Thymus (tissue), 11 donors: ENCODE measurements around the gene FDX1. TPM values are rescaled to one million over a fixed set of nuclear protein-coding genes. Genes with fewer than 3 reads are reported as not detected.
A peak's percentile ranks its signal among the peaks of the same experiment; 100 is the strongest.

Experiments
- DNase-seq, 9 donors: peaks; one replicate each; pipeline ENCODE4 v3.0.0-alpha.2; 2013; ENCODE audit warnings: low spot score in 9 of 9, low read depth in 6 of 9, missing footprints in 1 of 9
- H3K27ac ChIP-seq, 2 donors: one replicate each; pipeline ENCODE4 v1.5.1; 2013; ENCODE audit warnings: control low read depth in 1 of 2, low read depth in 1 of 2, low read length in 1 of 2, mild to moderate bottlenecking in 1 of 2, moderate library complexity in 1 of 2
- H3K27me3 ChIP-seq, 2 donors: one replicate each; pipeline ENCODE4 v1.5.1; 2013; ENCODE audit warnings: low read length in 1 of 2; ENCODE audit not compliant: control insufficient read depth in 2 of 2, insufficient read depth in 1 of 2
- H3K36me3 ChIP-seq, 2 donors: one replicate each; pipeline ENCODE4 v1.5.1; 2013; ENCODE audit warnings: low read length in 1 of 2, mild to moderate bottlenecking in 1 of 2, moderate library complexity in 1 of 2; ENCODE audit not compliant: control insufficient read depth in 2 of 2, insufficient read depth in 2 of 2
- H3K4me1 ChIP-seq, 2 donors: one replicate each; pipeline ENCODE4 v1.5.1; 2013; ENCODE audit warnings: low read length in 2 of 2; ENCODE audit not compliant: control insufficient read depth in 2 of 2, insufficient read depth in 2 of 2
- H3K4me3 ChIP-seq, 2 donors: one replicate each; pipeline ENCODE4 v1.5.1; 2013; ENCODE audit warnings: low read length in 2 of 2, control low read depth in 1 of 2, mild to moderate bottlenecking in 1 of 2
- H3K9me3 ChIP-seq, 2 donors: one replicate each; pipeline ENCODE4 v1.5.1; 2013; ENCODE audit warnings: low read length in 1 of 2, mild to moderate bottlenecking in 1 of 2; ENCODE audit not compliant: control insufficient read depth in 2 of 2, insufficient read depth in 1 of 2
- WGBS: extraction: QIAGEN DNeasy Blood & Tissue Kit; methylation state at CpG from one replicate; pipeline ENCODE4 v1.1.7; 2013; 5-methylcytosine and 5-hydroxymethylcytosine counted together
- polyA plus RNA-seq: library from polyadenylated mRNA; stranded (reverse); fragments of 200-250 nt; gene quantifications from one replicate; pipeline ENCODE4 v1.2.3, GENCODE V29; 2013
- total RNA-seq: library from RNA; stranded (reverse); fragments of 120-200 nt; gene quantifications from one replicate; pipeline ENCODE4 v1.2.4, GENCODE V29; 2013
- donor health status: healthy.

The FDX1 gene
- total and polyA plus RNA-seq, 2 donors = 13.7 to 23.9 TPM

DNA sequence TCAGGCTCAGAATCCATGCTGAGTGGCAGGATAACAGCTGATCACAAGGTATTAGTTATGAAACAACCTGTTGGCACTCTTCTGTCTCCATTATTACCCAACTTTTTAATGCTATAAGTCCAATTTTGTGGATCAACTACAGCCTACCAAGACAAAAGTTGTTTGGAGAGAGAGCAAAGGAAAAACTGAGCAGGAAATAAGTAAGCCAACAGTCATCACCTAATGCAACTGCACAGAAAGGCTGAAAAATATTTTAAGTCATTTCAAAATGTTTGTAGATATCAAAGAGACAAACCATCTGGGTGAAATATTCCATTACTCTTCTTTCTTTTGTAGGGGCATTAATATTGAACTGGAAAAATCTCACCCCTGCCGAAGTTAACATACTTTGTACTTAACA lies 41.6 kb downstream of the FDX1 start:
- no peaks in the 10 kb centered on the region for H3K9me3 ChIP-seq
- WGBS = 98% methylated on average over 1 of the region's 1 CpG
- H3K36me3 ChIP-seq = peaks cover 0 to 2% of the 10 kb centered on the region in 2 donors
- no peak overlapping the region for H3K4me3 ChIP-seq
- no peaks in the 10 kb centered on the region for H3K4me1 ChIP-seq
- H3K27ac ChIP-seq = no peak overlapping the region
- no peak for DNase-seq
- no peaks in the 10 kb centered on the region for H3K27me3 ChIP-seq

- H3K4me1 ChIP-seq = no peaks in the 10 kb centered on the region
- 98% methylated on average over 1 of the region's 1 CpG for WGBS
- no peak for DNase-seq
Measured at GRCh38 chr11:110472858-110473257, 43.1 kb downstream of the FDX1 start.

DNA sequence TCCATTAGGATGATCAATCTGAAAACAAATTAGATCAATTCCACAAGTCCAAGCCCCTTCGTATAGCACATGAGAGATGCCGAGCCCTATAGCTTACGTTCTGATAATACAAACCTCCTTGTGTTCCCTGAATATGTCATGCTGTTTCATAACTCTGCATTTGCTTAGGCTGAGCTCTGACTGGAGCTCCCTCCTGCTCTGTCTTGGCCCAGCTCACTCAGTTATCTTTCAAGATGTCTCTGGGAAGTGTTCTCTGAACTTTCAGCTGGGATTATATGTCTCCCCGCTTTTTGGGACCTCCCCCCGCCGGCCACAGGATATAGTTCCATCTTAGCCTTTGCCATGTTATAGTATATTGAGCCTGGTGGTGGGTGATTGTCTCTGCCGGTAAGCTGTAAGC lies 44.0 kb downstream of the FDX1 start:
- no peaks in the 10 kb centered on the region for H3K27me3 ChIP-seq
- no peaks in the 10 kb centered on the region for H3K4me1 ChIP-seq
- no peak overlapping the region for H3K4me3 ChIP-seq
- DNase-seq = no peak
- no peaks in the 10 kb centered on the region for H3K36me3 ChIP-seq
- no peak overlapping the region for H3K27ac ChIP-seq
- 95% methylated on average over 7 of the region's 7 CpGs for WGBS
- no peaks in the 10 kb centered on the region for H3K9me3 ChIP-seq

More at GRCh38 chr11:110472858-110473257, 43.1 kb downstream of the FDX1 start:
- no peak overlapping the region for H3K4me3 ChIP-seq
- no peaks in the 10 kb centered on the region for H3K27me3 ChIP-seq
- no peaks in the 10 kb centered on the region for H3K36me3 ChIP-seq
- H3K27ac ChIP-seq = no peak overlapping the region
- H3K9me3 ChIP-seq = no peaks in the 10 kb centered on the region

- Histone ChIP-seq H3K9me3 (no peaks in the 10 kb centered on the region), H3K4me1 (no peaks in the 10 kb centered on the region), H3K27ac (no peak overlapping the region), H3K4me3 (no peak overlapping the region), H3K36me3 (no peaks in the 10 kb centered on the region), H3K27me3 (no peaks in the 10 kb centered on the region)
- WGBS = 92% methylated on average over 1 of the region's 1 CpG
- DNase-seq = no peak
Measured at GRCh38 chr11:110474578-110474977, 44.8 kb downstream of the FDX1 start.

GRCh38 chr11:110475671-110476070 lies 45.9 kb downstream of the FDX1 start:
- WGBS = 97% methylated on average over 1 of the region's 1 CpG

GRCh38 chr11:110478410-110478809 lies 48.7 kb downstream of the FDX1 start:
- no peak overlapping the region for H3K27ac ChIP-seq
- no peak overlapping the region for H3K4me3 ChIP-seq
- H3K9me3 ChIP-seq = no peaks in the 10 kb centered on the region
- no peaks in the 10 kb centered on the region for H3K27me3 ChIP-seq
- WGBS = 89% methylated on average over 12 of the region's 12 CpGs
- H3K4me1 ChIP-seq = no peaks in the 10 kb centered on the region
- no peak for DNase-seq
- H3K36me3 ChIP-seq = no peaks in the 10 kb centered on the region

More at GRCh38 chr11:110475671-110476070, 45.9 kb downstream of the FDX1 start:
- H3K27ac ChIP-seq = no peak overlapping the region
- no peak for DNase-seq
- H3K9me3 ChIP-seq = no peaks in the 10 kb centered on the region
- no peak overlapping the region for H3K4me3 ChIP-seq
- no peaks in the 10 kb centered on the region for H3K36me3 ChIP-seq
- H3K27me3 ChIP-seq = no peaks in the 10 kb centered on the region
- no peaks in the 10 kb centered on the region for H3K4me1 ChIP-seq

- Histone ChIP-seq H3K4me3 (no peak overlapping the region), H3K9me3 (no peaks in the 10 kb centered on the region), H3K4me1 (no peaks in the 10 kb centered on the region), H3K36me3 (no peaks in the 10 kb centered on the region), H3K27ac (no peak overlapping the region), H3K27me3 (no peaks in the 10 kb centered on the region)
- 82% methylated on average over 5 of the region's 5 CpGs for whole genome bisulfite sequencing
- peak in 1 of 9 donors; percentile 10 for DNase-seq
Measured at GRCh38 chr11:110479108-110480101, 49.7 kb downstream of the FDX1 start.

DNA sequence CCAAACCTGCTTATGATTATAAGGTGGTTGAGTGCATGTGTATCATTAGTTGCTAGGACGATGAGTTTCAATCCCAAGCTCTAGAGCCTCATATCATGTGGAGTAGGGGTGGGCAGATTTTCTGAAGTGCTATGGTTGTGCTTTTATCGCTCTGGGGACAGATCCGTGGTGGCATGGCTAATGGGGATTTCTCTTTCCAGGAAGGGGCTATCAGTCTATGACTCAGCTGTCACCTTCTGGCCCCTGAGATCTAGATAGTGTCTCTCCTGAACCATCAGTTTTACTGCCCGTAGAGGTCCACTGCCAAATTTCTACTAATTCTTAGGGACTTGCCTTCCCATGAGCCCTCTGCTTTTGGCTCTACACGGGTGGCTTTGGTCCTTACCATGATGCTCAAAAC lies 51.8 kb downstream of the FDX1 start:
- Histone ChIP-seq H3K4me1 (no peaks in the 10 kb centered on the region), H3K9me3 (no peaks in the 10 kb centered on the region), H3K27ac (no peak overlapping the region), H3K27me3 (no peaks in the 10 kb centered on the region), H3K4me3 (no peak overlapping the region), H3K36me3 (no peaks in the 10 kb centered on the region)
- 95% methylated on average over 5 of the region's 5 CpGs for WGBS
- no peak for DNase-seq

- Histone ChIP-seq H3K36me3 (no peaks in the 10 kb centered on the region), H3K4me1 (no peaks in the 10 kb centered on the region), H3K27me3 (no peaks in the 10 kb centered on the region), H3K9me3 (no peaks in the 10 kb centered on the region), H3K4me3 (no peak overlapping the region), H3K27ac (no peak overlapping the region)
- WGBS = 89% methylated on average over 4 of the region's 4 CpGs
- no peak for DNase-seq
Measured at GRCh38 chr11:110486156-110486555, 56.4 kb downstream of the FDX1 start.
